Stomach smooth muscle (tissue), 2 donors: ENCODE data around the gene ARMC2.
"Not testable (repeated sequence)": the region's sequence is repeated elsewhere in the genome, so short reads cannot be mapped to it uniquely, and the experiment has no call there.

Experiments used
- H3K27ac ChIP-seq: one replicate; pipeline ENCODE4 v1.7.0; 2013; ENCODE audit warnings: mild to moderate bottlenecking, low read length, inconsistent platforms
- H3K27me3 ChIP-seq, 2 donors: one replicate each; pipeline ENCODE4 v1.7.0; 2013; ENCODE audit warnings: low read length in 2 of 2; ENCODE audit not compliant: insufficient read depth in 2 of 2, control insufficient read depth in 1 of 2
- H3K36me3 ChIP-seq, 2 donors: one replicate each; pipeline ENCODE4 v1.7.0; 2013; ENCODE audit warnings: low read length in 2 of 2; ENCODE audit not compliant: control insufficient read depth in 2 of 2, insufficient read depth in 2 of 2
- H3K4me1 ChIP-seq: one replicate; pipeline ENCODE4 v1.7.0; 2013; ENCODE audit warnings: low read length; ENCODE audit not compliant: control insufficient read depth, insufficient read depth
- H3K4me3 ChIP-seq, 2 donors: one replicate each; pipeline ENCODE4 v1.7.0; 2013; ENCODE audit warnings: low read length in 2 of 2
- H3K9ac ChIP-seq, 2 donors: one replicate each; pipeline ENCODE4 v1.7.0; 2013; ENCODE audit warnings: low read length in 2 of 2, mild to moderate bottlenecking in 1 of 2
- H3K9me3 ChIP-seq, 2 donors: one replicate each; pipeline ENCODE4 v1.7.0; 2013; ENCODE audit warnings: low read length in 2 of 2; ENCODE audit not compliant: control insufficient read depth in 2 of 2
- donor health status: healthy.
- donor health status: Pancreatic carcinoma.

The ARMC2 gene

DNA sequence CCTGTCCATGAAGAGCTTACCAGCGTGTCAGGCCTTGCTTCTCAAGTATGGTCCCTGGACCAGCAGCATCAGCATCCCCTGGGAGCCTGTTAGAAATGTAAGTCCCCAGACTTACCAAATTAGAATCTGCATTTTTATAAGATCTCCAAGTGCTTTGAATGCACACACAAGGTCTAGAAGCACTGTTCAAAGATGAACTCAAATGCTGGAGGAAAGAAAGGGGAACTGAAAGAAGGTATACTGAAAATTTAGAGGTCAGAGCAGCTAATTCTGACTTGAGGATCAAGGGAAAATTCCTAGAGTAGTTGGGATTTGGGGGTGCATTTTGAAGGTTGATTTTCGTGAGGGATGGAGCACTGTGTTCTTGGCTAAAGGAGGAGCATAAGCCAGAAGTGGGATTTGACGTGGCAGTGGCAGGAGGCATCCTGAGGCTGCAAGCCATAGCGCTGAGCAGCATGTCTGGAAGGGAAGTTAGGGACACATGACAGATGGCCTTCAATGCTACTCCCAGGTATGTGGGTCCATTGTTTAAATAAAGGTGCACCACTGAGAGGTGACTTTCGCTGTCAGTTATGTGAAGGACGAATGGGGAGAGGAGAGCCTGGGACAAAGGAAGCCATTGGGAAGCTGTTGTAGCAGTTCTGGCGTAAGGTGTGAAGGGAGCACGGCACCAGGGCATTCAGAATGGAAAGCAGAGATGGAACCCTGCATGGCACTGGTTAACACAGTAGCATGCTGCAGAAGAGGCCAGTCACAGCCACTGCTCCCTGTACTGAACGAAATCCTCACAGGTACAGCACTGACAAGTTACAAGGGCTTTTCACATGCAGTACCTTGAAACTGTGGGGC, 36.2 kb downstream of the ARMC2 start:
- H3K4me3 ChIP-seq, result no peak overlapping the region
- peaks cover 2% of the 10 kb centered on the region for H3K4me1 ChIP-seq
- no peaks in the 10 kb centered on the region for H3K27me3 ChIP-seq
- H3K36me3 ChIP-seq, result peaks cover 2 to 3% of the 10 kb centered on the region in 2 donors
- H3K27ac ChIP-seq, result no peak overlapping the region
- no peak overlapping the region for H3K9ac ChIP-seq
- no peaks in the 10 kb centered on the region for H3K9me3 ChIP-seq

DNA sequence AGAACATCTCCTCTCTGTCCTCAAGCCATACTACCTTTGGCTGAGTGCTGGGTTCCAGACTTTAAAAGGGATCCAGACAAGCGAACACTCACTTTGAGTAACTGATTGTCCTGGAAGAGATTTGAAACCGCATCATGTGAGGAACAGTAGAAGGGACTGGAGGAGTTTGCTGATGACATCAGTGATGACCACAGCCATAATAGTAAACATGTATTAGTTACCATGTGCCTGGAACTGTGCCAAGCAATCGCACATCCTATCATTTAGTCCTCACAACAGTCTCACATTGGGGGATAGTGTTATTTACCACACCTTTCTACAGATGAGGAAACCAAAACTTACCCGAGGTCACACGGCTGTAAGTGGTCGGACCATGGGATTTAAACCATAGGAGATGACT, 39.8 kb downstream of the ARMC2 start:
- H3K4me3 ChIP-seq, result no peak overlapping the region
- no peak overlapping the region for H3K9ac ChIP-seq
- H3K27me3 ChIP-seq, result no peaks in the 10 kb centered on the region
- peaks cover 2% of the 10 kb centered on the region for H3K4me1 ChIP-seq
- no peaks in the 10 kb centered on the region for H3K9me3 ChIP-seq
- H3K27ac ChIP-seq, result no peak overlapping the region
- no peaks in the 10 kb centered on the region for H3K36me3 ChIP-seq

DNA sequence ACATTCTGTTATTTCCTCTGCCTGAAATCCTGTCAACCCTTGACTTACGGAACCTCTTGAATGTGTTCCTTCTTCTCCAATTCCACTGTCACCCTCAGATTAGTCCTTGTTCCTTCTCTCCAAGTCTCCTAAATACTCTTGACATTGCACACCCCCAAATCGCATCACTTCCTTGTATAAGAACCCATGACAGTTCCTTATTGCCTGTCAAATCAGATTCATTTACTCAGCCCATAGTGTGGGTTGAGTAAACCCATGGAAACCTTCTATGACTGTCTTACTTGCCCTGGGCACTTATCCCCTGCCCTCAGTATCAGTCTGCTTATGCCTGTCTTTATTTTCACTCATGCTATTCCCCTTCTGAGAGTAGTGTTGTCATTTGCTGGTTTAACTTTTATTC, 40.5 kb downstream of the ARMC2 start:
- H3K27ac ChIP-seq, result no peak overlapping the region
- H3K27me3 ChIP-seq, result no peaks in the 10 kb centered on the region
- peaks cover 2% of the 10 kb centered on the region for H3K4me1 ChIP-seq
- no peak overlapping the region for H3K4me3 ChIP-seq
- no peak overlapping the region for H3K9ac ChIP-seq
- no peaks in the 10 kb centered on the region for H3K36me3 ChIP-seq
- no peaks in the 10 kb centered on the region for H3K9me3 ChIP-seq

DNA sequence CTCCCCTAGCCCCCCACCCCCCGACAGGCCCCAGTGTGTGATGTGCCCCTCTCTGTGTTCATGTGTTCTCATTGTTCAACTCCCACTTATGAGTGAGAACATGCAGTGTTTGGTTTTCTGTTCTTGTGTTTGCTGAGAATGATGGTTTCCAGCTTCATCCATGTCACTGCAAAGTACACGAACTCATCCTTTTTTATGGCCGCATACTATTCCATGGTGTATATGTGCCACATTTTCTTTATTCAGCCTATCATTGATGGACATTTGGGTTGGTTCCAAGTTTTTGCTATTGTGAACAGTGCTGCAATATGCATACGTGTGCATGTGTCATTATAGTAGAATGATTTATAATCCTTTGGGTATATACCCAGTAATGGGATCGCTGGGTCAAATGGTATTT, 42.7 kb downstream of the ARMC2 start:
- H3K4me1 ChIP-seq, H3K9me3 ChIP-seq, H3K27me3 ChIP-seq, H3K9ac ChIP-seq, H3K4me3 ChIP-seq, H3K27ac ChIP-seq, H3K36me3 ChIP-seq: not testable (repeated sequence)

DNA sequence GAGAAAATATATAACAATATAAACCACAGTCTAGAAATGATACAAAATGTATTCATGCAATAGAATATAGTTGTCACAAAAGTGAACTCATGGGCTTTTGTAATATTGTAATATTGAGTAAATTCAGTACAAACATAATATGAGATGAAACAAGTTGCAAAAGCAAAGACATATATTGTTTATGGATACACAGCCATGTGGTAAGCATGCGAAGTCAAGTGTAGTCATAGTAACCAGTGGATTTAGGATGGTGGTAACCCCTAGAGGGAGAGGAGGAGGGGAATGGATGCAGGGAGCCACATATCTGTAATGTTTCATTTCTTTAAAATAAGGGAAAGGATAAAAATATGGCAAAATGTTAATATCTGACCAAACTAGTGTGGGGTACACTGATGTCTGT, 47.3 kb downstream of the ARMC2 start:
- no peaks in the 10 kb centered on the region for H3K4me1 ChIP-seq
- H3K9ac ChIP-seq, result no peak overlapping the region
- peaks cover 0 to 4% of the 10 kb centered on the region in 2 donors for H3K36me3 ChIP-seq
- no peak overlapping the region for H3K27ac ChIP-seq
- H3K9me3 ChIP-seq, result no peaks in the 10 kb centered on the region
- H3K4me3 ChIP-seq, result no peak overlapping the region
- no peaks in the 10 kb centered on the region for H3K27me3 ChIP-seq

DNA sequence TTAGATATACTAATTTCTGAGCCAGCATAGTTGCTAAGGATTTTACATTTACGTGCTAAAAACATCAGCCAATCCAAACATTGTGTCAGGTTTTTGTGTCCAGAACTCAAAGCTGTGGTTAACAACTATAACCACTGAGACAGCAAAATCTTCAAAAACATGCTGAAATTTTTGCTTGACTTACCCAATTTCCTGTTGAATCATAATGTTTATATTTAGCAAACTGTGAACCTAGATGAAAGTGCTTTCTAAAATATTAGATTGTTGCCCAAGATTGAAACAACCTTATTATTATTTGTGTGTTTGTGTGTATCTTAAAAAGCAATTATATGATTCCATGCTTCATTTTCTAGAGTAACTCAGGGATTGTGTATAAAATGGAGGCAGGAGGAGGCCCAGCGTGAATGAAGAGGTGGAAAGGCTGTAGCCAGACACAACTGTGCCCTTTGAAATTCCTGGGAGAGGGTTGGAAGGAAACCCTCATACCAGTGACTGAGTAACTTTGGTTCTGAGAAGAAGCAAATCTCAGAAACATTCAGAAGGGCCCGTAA, 48.0 kb downstream of the ARMC2 start:
- Histone ChIP-seq H3K4me3 (no peak overlapping the region), H3K9me3 (no peaks in the 10 kb centered on the region), H3K27ac (no peak overlapping the region), H3K4me1 (no peaks in the 10 kb centered on the region), H3K9ac (no peak overlapping the region), H3K27me3 (no peaks in the 10 kb centered on the region), H3K36me3 (peaks cover 0 to 6% of the 10 kb centered on the region in 2 donors)

DNA sequence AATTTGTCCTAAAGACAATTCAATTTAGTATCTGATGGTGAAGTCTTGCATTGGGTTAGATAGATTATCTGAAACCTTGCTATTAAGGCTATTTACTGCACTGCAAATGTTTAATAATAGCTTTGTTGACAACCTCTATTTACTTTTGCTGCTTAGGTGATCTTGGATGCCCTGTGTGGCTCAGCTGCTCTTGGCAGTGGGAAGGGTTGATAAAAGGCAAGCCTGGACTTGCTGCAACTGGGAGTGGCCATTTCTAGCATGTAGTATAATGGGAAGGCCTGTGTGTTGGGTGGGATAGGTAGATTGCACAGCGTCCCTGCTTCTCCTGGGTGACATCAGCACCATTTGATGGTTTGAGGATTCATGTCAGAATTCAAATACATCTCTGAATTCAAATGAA, 49.1 kb downstream of the ARMC2 start:
- H3K9me3 ChIP-seq, result no peaks in the 10 kb centered on the region
- H3K27ac ChIP-seq, result no peak overlapping the region
- no peaks in the 10 kb centered on the region for H3K4me1 ChIP-seq
- H3K27me3 ChIP-seq, result no peaks in the 10 kb centered on the region
- H3K4me3 ChIP-seq, result no peak overlapping the region
- no peak overlapping the region for H3K9ac ChIP-seq
- peaks cover 0 to 6% of the 10 kb centered on the region in 2 donors for H3K36me3 ChIP-seq

DNA sequence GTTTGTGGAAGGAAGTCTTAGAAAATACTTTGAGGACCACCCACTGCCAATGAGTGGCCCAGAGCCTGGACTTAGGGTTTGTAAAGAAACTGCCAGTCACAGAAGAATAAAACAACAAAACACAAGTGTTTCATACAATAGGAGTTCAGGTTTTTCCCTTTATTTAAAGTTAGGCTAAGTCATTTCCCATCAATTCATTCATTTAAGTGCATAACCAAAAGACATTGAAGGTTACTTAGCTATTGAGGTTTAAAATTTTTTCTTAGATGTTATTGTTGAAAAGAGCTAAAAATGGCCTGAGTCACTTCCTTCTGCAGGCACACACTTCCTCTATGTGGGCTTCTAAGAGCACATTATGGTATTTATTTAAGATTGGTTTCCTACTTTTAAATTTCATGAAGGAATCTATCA, 54.2 kb downstream of the ARMC2 start:
- Histone ChIP-seq H3K9ac (no peak overlapping the region), H3K4me3 (no peak overlapping the region), H3K9me3 (no peaks in the 10 kb centered on the region), H3K36me3 (peaks cover 0 to 6% of the 10 kb centered on the region in 2 donors), H3K27me3 (no peaks in the 10 kb centered on the region), H3K27ac (no peak overlapping the region), H3K4me1 (no peaks in the 10 kb centered on the region)

DNA sequence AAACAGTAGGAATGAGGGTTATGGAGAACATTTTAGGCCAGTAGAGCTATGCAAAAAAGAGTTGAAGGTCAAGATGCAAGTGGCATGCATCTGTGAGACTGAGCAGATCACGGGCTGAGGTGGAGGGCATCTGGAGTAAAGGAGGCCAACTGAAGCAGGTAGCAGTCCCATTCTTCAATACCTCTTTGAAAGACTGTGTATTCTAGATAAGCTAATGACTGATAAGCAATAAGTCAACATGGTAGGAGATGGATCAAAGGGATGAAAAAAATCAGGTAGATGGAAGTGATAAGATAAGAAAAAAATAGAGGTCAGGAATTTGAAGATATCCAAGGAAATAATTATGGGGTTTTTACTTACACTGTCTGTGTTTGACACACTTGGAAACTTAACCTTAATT, 55.6 kb downstream of the ARMC2 start:
- Histone ChIP-seq H3K27ac (no peak overlapping the region), H3K36me3 (peaks cover 0 to 6% of the 10 kb centered on the region in 2 donors), H3K4me1 (no peaks in the 10 kb centered on the region), H3K9ac (no peak overlapping the region), H3K4me3 (no peak overlapping the region), H3K9me3 (no peaks in the 10 kb centered on the region), H3K27me3 (no peaks in the 10 kb centered on the region)

DNA sequence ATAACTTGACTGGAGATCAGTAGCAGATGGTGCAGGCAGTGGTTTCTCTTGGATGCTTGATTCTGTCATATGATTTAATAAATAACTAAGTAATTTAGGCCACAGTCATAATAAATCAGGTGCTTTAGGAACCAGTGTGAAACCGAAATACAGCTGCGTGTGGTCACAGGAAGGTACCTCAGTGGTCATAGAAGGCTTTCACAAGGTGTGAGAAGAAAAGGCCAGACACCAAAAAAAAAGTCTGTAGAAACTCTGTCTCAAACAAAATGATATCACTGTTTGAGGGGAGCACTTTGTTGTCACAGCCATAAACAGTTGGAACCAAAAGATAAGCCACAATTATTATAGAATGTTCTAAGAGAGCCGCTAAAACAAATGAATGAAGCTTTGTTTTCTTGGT, 56.5 kb downstream of the ARMC2 start:
- Histone ChIP-seq H3K4me1 (no peaks in the 10 kb centered on the region), H3K4me3 (no peak overlapping the region), H3K27ac (no peak overlapping the region)

More for the DNA sequence above, 56.5 kb downstream of the ARMC2 start:
- no peaks in the 10 kb centered on the region for H3K9me3 ChIP-seq
- peaks cover 0 to 6% of the 10 kb centered on the region in 2 donors for H3K36me3 ChIP-seq
- H3K9ac ChIP-seq, result no peak overlapping the region
- H3K27me3 ChIP-seq, result no peaks in the 10 kb centered on the region
